Neuronal stem cell (in vitro differentiated cells): Measurements from ENCODE around the gene MEIS2.

Experiments used
- DNase-seq: peaks from one replicate; pipeline ENCODE4 v3.0.0-alpha.2; 2013; ENCODE audit warnings: low spot score
- H2AFZ ChIP-seq: one replicate; pipeline ENCODE4 v1.6.1; 2013; ENCODE audit warnings: mild to moderate bottlenecking, low read length, inconsistent platforms
- H2AK5ac ChIP-seq: 2 replicates; pipeline ENCODE4 v1.6.1; 2013; ENCODE audit warnings: low read depth, mild to moderate bottlenecking, inconsistent platforms, low read length, moderate library complexity, mixed read lengths
- H2BK120ac ChIP-seq: 2 replicates; pipeline ENCODE4 v1.6.1; 2013; ENCODE audit warnings: low read depth, mild to moderate bottlenecking, inconsistent platforms, low read length, moderate library complexity, mixed read lengths
- H2BK12ac ChIP-seq: one replicate; pipeline ENCODE4 v1.6.1; 2013; ENCODE audit warnings: low read length, inconsistent platforms
- H2BK15ac ChIP-seq: 2 replicates; pipeline ENCODE4 v1.6.1; 2013; ENCODE audit warnings: mild to moderate bottlenecking, low read length, inconsistent platforms, mixed read lengths
- H2BK5ac ChIP-seq: one replicate; pipeline ENCODE4 v1.6.1; 2013; ENCODE audit warnings: inconsistent platforms, mild to moderate bottlenecking, low read length, moderate library complexity
- H3K14ac ChIP-seq: one replicate; pipeline ENCODE4 v1.6.1; 2013; ENCODE audit warnings: low read length, inconsistent platforms
- H3K18ac ChIP-seq: 2 replicates; pipeline ENCODE4 v1.6.1; 2013; ENCODE audit warnings: low read length, inconsistent platforms
- H3K23ac ChIP-seq: 2 replicates; pipeline ENCODE4 v1.6.1; 2013; ENCODE audit warnings: low read depth, mild to moderate bottlenecking, mixed read lengths, low read length, inconsistent platforms; ENCODE audit not compliant: poor library complexity
- H3K27ac ChIP-seq: replicated peaks from 3 replicates; pipeline ENCODE4 v1.5.1; 2013; ENCODE audit warnings: low read length, inconsistent platforms
- H3K27me3 ChIP-seq, 3 experiments: 2 replicates each; pipeline ENCODE4 v1.6.1; 2013; ENCODE audit warnings: low read length in 3 of 3, mild to moderate bottlenecking in 2 of 3, inconsistent platforms in 1 of 3, low read depth in 1 of 3, mixed read lengths in 1 of 3, moderate library complexity in 1 of 3; ENCODE audit not compliant: control insufficient read depth in 3 of 3, insufficient read depth in 3 of 3
- H3K36me3 ChIP-seq, 2 donors: replicated peaks in 1 of 2; 2 replicates each; pipeline ENCODE4 v1.6.1; 2013; ENCODE audit warnings: low read length in 2 of 2; ENCODE audit not compliant: control insufficient read depth in 2 of 2, insufficient read depth in 2 of 2
- H3K4ac ChIP-seq: 2 replicates; pipeline ENCODE4 v1.6.1; 2013; ENCODE audit warnings: inconsistent platforms, mild to moderate bottlenecking, low read length, moderate library complexity
- H3K4me1 ChIP-seq, 2 donors: 1 replicate in 1 of 2; 2 replicates in 1 of 2; pipeline ENCODE4 v1.6.1; 2013; ENCODE audit warnings: low read length in 2 of 2, low read depth in 1 of 2; ENCODE audit not compliant: control insufficient read depth in 2 of 2, insufficient read depth in 1 of 2
- H3K4me2 ChIP-seq: one replicate; pipeline ENCODE4 v1.6.1; 2013; ENCODE audit warnings: mild to moderate bottlenecking, low read length, inconsistent platforms; ENCODE audit not compliant: insufficient read depth, poor library complexity, severe bottlenecking
- H3K4me3 ChIP-seq, 2 donors: 2 replicates each; pipeline ENCODE4 v1.5.1; 2013; ENCODE audit warnings: low read length in 2 of 2, mild to moderate bottlenecking in 2 of 2, inconsistent platforms in 1 of 2, moderate library complexity in 1 of 2
- H3K79me1 ChIP-seq: one replicate; pipeline ENCODE4 v1.6.1; 2013; ENCODE audit warnings: low read depth, mild to moderate bottlenecking, inconsistent platforms, low read length, moderate library complexity
- H3K9ac ChIP-seq: one replicate; pipeline ENCODE4 v1.6.1; 2013; ENCODE audit warnings: mild to moderate bottlenecking, low read depth, low read length, inconsistent platforms; ENCODE audit not compliant: poor library complexity
- H3K9me3 ChIP-seq, 2 donors: replicated peaks in 1 of 2; 2 replicates each; pipeline versions ENCODE3 to v1.6.1; 2013; ENCODE audit warnings: low read length in 2 of 2, mild to moderate bottlenecking in 2 of 2, inconsistent platforms in 1 of 2, low read depth in 1 of 2, mixed read lengths in 1 of 2, moderate library complexity in 1 of 2; ENCODE audit not compliant: control insufficient read depth in 2 of 2, insufficient read depth in 1 of 2
- H4K8ac ChIP-seq: one replicate; pipeline ENCODE4 v1.6.1; 2013; ENCODE audit warnings: low read depth, mild to moderate bottlenecking, inconsistent platforms, low read length, moderate library complexity
- H4K91ac ChIP-seq: one replicate; pipeline ENCODE4 v1.6.1; 2013; ENCODE audit warnings: low read length, low read depth, mild to moderate bottlenecking, inconsistent platforms; ENCODE audit not compliant: poor library complexity
- WGBS, 2 donors: extraction: QIAGEN DNeasy Blood & Tissue Kit; methylation state at CpG; one replicate each; pipeline ENCODE4 v1.1.7; 2013; ENCODE audit warnings: missing lambda C conversion rate in 2 of 2, mixed read lengths in 1 of 2; ENCODE audit not compliant: insufficient read length in 2 of 2, insufficient replicate concordance in 1 of 2; ENCODE audit errors: extremely low coverage in 2 of 2; 5-methylcytosine and 5-hydroxymethylcytosine counted together

Gene MEIS2

GRCh38 chr15:36999778-37000177 is 100.6 kb downstream of the MEIS2 start:
- Histone ChIP-seq H3K18ac (no peak overlapping the region), H3K4me3 (no peak overlapping the region), H2BK15ac (no peak overlapping the region), H3K23ac (no peak overlapping the region), H2AK5ac (no peak overlapping the region), H2BK120ac (no peak overlapping the region), H3K79me1 (no peaks in the 10 kb centered on the region), H3K36me3 (peaks cover 4 to 5% of the 10 kb centered on the region in 2 donors), H2BK12ac (no peak overlapping the region), H4K8ac (no peak overlapping the region), H3K27me3 (no peaks in the 10 kb centered on the region), H3K4me2 (no peak overlapping the region), H3K14ac (no peak overlapping the region), H3K4ac (no peak overlapping the region), H3K9me3 (peaks cover 0 to 6% of the 10 kb centered on the region in 2 donors), H3K4me1 (peaks cover 0 to 5% of the 10 kb centered on the region in 2 donors), H3K27ac (no peak overlapping the region), H2BK5ac (no peak overlapping the region), H3K9ac (no peak overlapping the region), H2AFZ (no peak overlapping the region), H4K91ac (no peak overlapping the region)
- no peak for DNase-seq
- no CpG with 5 or more reads among the region's 1 CpG for WGBS, 2 donors

DNA sequence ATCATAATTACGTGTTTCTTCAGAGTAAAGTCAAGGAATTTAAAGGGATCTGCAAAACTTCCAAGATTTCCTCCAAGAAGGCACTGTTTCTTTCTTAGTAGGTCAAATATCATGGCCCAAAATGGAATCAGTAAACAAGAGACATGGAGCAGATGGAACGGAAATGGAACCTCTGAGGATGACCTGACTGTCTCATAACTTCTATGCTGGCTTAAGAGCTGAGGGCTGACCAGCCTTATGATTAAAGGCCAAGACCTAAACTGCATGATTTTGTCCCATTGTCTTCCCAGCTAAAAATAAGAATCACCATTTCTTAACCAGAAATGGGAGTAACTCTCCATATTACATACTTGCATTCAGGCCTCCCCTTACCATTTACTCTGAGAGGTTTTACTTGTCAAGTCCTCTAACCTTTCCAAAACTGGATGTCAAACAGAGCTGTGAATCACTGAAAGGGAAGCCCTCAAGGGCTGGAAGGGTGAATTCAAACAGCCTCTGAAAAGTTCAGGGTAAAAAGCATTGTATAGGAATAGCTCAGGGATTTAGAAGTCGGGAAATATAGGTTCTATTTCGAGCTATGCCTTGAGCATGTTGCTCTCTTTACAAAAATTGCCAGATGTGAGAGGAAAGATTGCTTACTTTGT is 103.7 kb downstream of the MEIS2 start:
- Histone ChIP-seq H4K91ac (no peak overlapping the region), H3K4me3 (no peak overlapping the region), H3K27me3 (no peaks in the 10 kb centered on the region), H4K8ac (no peak overlapping the region), H3K4ac (no peak overlapping the region), H3K23ac (no peak overlapping the region), H2AFZ (no peak overlapping the region), H2BK5ac (no peak overlapping the region), H3K79me1 (no peaks in the 10 kb centered on the region), H3K4me1 (peaks cover 0 to 4% of the 10 kb centered on the region in 2 donors), H3K36me3 (no peaks in the 10 kb centered on the region), H2BK15ac (no peak overlapping the region), H3K18ac (no peak overlapping the region), H3K27ac (no peak overlapping the region), H3K14ac (no peak overlapping the region), H3K4me2 (no peak overlapping the region), H3K9ac (no peak overlapping the region), H2BK120ac (no peak overlapping the region), H2AK5ac (no peak overlapping the region), H2BK12ac (no peak overlapping the region), H3K9me3 (no peaks in the 10 kb centered on the region)
- no CpG with 5 or more reads among the region's 4 CpGs for WGBS, 2 donors
- DNase-seq = no peak

GRCh38 chr15:36996121-36996520 is 104.2 kb downstream of the MEIS2 start:
- no peak overlapping the region for H3K4ac ChIP-seq
- H3K9me3 ChIP-seq = no peaks in the 10 kb centered on the region
- no peak for DNase-seq
- no peaks in the 10 kb centered on the region for H3K36me3 ChIP-seq
- no peak overlapping the region for H4K8ac ChIP-seq
- no peak overlapping the region for H3K4me3 ChIP-seq
- H2BK12ac ChIP-seq = no peak overlapping the region
- H3K27me3 ChIP-seq = no peaks in the 10 kb centered on the region
- no peaks in the 10 kb centered on the region for H3K79me1 ChIP-seq
- no peak overlapping the region for H3K23ac ChIP-seq
- no peak overlapping the region for H3K18ac ChIP-seq
- H2BK15ac ChIP-seq = no peak overlapping the region
- peaks cover 0 to 4% of the 10 kb centered on the region in 2 donors for H3K4me1 ChIP-seq
- H2AFZ ChIP-seq = no peak overlapping the region
- H3K27ac ChIP-seq = no peak overlapping the region
- no peak overlapping the region for H2AK5ac ChIP-seq
- H3K4me2 ChIP-seq = no peak overlapping the region
- no peak overlapping the region for H3K14ac ChIP-seq
- no peak overlapping the region for H2BK5ac ChIP-seq
- H3K9ac ChIP-seq = no peak overlapping the region
- no CpG with 5 or more reads among the region's 2 CpGs for WGBS, 2 donors
- H4K91ac ChIP-seq = no peak overlapping the region
- no peak overlapping the region for H2BK120ac ChIP-seq

DNA sequence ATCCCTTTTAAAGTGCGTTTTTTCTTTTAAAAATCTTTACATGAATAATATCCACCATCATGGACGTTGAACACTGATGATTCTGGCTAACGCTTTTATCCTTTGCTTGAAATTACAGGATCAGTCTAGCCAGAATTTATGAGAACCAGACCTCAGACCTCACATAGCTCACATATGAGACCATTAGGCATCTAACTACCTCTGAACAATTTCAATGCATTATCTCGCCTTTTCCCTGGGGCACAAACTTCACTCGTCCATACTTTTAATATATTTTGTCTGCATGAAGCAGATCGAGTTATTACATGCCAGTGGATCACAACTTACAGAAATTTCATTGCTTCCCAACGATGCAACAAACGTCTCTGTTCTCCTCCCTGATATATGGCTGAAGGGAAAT is 105.6 kb downstream of the MEIS2 start:
- DNase-seq = no peak
- no peaks in the 10 kb centered on the region for H3K79me1 ChIP-seq
- no peak overlapping the region for H2AFZ ChIP-seq
- no peak overlapping the region for H3K4me3 ChIP-seq
- no peak overlapping the region for H2BK15ac ChIP-seq
- WGBS, 2 donors = no CpG with 5 or more reads among the region's 8 CpGs
- no peaks in the 10 kb centered on the region for H3K36me3 ChIP-seq
- H3K4me2 ChIP-seq = no peak overlapping the region
- no peak overlapping the region for H3K27ac ChIP-seq
- H2BK12ac ChIP-seq = no peak overlapping the region
- peaks cover 0 to 4% of the 10 kb centered on the region in 2 donors for H3K4me1 ChIP-seq
- no peak overlapping the region for H2AK5ac ChIP-seq
- H3K9me3 ChIP-seq = no peaks in the 10 kb centered on the region
- H4K91ac ChIP-seq = no peak overlapping the region
- no peaks in the 10 kb centered on the region for H3K27me3 ChIP-seq
- no peak overlapping the region for H2BK120ac ChIP-seq
- H3K23ac ChIP-seq = no peak overlapping the region
- H3K9ac ChIP-seq = no peak overlapping the region
- no peak overlapping the region for H2BK5ac ChIP-seq
- no peak overlapping the region for H3K18ac ChIP-seq
- H3K14ac ChIP-seq = no peak overlapping the region
- no peak overlapping the region for H3K4ac ChIP-seq
- no peak overlapping the region for H4K8ac ChIP-seq
